ENCODE results near the gene GPR18.

GPR18 gene

DNA sequence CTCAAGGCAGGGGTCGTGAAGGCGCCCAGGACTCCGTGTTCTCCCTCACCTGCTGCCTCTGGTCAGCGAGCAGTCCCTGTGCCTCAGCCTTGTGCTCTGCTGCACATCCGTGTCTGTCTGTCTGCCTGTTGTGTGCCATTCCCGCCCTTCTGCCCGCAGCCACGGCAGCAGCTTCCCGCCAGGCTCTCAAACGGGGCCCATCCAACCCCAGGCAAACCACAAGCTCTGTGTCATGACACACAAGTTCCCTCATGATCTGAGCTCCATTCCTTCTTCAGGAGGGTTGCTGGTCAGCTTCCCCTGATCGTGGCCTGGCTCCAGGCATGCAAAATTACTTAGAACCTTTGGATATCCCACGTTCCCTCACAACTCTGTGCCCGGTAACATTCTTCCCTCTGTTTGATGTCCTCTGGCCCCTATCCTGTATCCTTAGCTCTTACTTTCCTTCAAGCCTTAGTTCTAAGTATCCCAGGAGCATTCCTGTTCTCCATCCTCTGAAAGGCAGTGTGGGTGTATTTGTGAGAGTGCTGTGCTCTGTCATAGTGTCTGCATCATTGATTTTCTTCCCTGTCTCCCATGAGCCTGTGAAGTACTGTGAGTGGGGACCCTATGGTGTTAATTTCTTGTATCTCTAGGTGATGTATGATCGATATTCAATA lies 45.8 kb upstream of the GPR18 start:
- TF ChIP-seq, protein P1, sequence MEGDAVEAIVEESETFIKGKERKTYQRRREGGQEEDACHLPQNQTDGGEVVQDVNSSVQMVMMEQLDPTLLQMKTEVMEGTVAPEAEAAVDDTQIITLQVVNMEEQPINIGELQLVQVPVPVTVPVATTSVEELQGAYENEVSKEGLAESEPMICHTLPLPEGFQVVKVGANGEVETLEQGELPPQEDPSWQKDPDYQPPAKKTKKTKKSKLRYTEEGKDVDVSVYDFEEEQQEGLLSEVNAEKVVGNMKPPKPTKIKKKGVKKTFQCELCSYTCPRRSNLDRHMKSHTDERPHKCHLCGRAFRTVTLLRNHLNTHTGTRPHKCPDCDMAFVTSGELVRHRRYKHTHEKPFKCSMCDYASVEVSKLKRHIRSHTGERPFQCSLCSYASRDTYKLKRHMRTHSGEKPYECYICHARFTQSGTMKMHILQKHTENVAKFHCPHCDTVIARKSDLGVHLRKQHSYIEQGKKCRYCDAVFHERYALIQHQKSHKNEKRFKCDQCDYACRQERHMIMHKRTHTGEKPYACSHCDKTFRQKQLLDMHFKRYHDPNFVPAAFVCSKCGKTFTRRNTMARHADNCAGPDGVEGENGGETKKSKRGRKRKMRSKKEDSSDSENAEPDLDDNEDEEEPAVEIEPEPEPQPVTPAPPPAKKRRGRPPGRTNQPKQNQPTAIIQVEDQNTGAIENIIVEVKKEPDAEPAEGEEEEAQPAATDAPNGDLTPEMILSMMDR (IDR thresholded peaks at IDR 0.05; ENCODE audit: extremely low read depth, missing control alignments): no peak
- no peak for DNase-seq (ENCODE audit: low spot score)

DNA sequence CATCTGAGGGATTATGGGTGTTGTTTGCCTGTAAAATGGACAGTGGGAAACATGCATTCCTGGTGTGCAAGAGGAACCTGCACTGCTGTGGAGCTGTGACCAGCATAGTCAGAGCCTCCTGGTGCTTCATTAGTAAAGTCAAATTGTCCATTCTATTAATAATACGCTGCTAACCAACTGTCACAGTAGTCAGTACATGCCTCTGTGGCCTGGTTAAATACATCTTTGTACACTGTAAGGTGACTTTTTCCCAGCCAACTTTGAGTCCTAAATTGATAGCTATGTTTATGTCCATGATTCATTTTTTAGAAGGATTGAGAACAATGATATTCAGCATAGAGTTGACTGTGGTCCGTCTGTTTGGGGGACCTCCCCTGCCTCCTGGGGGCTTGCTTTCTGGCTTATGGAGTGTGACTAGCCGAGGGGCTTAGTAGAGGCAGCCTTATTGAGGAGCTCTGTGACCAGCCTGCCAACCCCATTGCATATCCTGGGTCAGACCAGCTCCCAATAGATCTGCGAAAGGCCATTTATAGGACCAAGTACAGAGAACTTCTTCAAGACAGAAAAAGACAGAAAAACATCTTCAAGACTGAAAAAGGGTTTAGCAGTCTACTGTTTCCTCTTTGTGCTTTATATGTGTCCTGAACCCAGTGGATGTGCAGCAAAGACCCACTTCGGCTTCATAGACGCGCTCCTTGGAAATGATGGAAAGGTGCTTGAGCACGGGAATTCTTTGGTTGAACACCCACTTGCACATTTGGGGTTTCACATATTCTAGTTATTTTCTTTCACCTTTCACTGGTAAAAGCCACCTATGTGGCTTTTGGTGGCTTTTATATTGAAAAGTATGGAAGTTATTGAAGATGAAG lies 44.7 kb upstream of the GPR18 start:
- no peak for DNase-seq (ENCODE audit: low spot score)
- TF ChIP-seq, protein P1 (IDR thresholded peaks at IDR 0.05; ENCODE audit: extremely low read depth, missing control alignments): no peak

DNA sequence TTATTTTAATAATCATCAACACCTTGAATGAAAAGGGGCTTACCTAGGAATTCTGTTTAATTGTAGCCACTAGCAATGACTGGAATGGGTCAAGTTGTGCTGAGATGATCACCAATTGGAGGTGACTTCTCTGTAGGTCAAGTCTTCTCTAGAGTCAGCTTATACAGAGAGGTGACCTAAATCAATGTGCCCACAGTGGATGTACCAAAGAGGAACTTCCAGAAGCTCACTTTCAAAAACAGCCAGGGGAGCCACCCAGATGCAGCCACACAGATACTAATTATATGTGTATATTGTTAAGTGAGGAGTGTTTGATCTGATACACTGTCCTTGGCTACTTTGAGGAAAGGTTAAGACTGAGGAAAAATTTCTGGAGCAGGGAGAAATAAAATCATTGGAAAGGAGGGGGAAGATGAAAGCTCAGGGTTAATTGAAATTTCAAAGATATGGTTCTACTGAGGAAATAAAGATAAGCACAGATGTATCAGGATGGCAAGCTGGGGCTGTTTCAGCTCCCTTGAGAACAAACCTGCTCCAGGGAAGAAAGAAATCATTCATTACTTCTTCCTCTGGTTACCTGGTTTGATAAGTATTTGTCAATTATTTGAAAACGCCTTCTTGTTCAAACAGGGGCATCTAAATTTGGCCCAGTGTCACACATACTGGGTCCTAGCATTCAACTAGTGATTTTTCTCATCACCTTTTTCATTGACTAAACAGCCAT lies 43.9 kb upstream of the GPR18 start:
- TF ChIP-seq, protein P1 (IDR thresholded peaks at IDR 0.05; ENCODE audit: extremely low read depth, missing control alignments): no peak
- DNase-seq (ENCODE audit: low spot score): no peak

DNA sequence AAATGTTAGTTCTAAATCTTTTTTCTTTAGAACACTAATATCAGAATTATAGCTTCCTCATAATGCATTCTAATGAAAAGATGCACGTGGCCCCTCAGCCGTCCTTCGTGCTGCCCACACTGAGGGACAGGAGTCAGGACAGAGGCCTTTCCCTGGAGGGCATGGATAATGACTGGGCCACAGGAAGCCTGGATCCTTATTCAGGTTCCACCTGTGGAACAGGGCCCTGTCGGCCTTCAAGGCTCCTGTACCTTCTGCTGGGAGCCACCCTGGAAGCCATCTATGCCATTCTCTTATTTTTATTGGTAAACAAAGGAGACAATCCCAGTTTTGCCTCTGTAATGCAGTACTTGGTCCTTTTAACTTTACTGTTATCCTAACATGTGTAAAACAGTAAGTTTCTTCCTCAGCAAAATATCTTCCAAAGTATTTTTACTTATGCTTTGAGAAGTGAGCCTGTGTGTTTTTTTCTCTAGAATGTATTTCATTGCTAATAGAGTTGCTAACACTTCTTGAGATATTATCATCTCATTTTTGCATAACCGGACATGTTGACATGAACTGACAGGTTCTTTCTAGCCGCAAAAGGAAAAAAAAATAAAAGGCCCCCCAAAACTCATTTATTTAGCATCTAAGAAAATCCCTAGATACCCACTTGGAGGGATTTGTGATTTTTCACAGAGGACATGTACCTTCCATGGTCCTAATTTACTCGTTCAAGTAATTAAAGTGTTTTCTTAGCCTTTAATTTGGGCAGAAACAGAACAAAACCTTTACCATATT lies 43.1 kb upstream of the GPR18 start:
- DNase-seq (ENCODE audit: low spot score): no peak
- TF ChIP-seq, protein P1 (IDR thresholded peaks at IDR 0.05; ENCODE audit: extremely low read depth, missing control alignments): no peak

DNA sequence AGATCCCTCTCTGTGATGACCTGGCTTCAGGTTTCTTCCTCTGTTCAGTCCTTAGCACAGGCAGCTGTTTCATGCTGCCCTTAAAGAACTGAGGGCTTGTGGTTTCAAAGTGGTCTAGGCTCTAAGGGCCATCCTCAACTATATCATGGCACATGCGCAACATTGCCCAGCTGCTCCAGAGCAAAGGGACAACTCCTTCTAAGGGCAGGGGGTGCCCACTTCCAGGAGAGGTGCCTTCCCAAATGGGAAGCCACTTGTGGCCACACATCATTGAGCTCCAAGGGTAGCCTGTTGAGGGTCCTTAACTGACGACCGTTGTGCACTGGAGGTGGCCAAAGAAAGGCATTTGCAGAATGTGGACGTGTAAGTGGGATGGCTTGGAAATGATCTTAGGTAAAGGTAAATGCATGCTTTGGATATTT lies 41.8 kb upstream of the GPR18 start:
- TF ChIP-seq, protein P1 (IDR thresholded peaks at IDR 0.05; ENCODE audit: extremely low read depth, missing control alignments): no peak
- no peak for DNase-seq (ENCODE audit: low spot score)

DNA sequence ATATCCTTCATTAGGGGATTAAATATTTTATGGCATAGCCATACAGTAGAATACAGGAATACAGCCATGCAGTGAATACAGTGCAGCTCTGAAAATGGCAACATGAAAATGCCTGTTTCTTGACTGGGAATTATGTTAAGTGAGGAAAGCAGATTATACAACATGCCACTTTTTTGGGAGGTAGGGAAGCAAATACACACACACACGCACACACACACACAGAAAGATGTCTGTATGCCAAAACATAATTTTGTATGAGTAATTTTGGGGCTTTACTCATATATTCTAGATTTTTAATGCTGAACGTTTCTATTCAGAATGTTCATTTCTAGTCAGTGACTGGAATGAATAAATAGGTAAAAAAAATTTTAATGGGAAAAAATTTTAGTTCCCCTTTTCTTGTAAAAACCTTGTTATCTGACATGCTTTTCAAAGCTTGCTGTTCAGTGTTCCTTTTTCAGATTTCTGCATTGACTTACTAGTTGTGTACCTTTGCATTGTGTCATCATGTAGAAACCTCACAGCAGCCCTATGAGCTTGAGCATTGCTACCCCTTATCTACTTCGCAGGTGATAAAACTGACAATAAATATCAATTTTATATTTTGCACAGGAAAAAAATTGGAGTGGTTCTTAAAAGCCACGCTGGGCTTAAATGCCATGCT lies 41.2 kb upstream of the GPR18 start:
- no peak for DNase-seq (ENCODE audit: low spot score)
- TF ChIP-seq, protein P1 (IDR thresholded peaks at IDR 0.05; ENCODE audit: extremely low read depth, missing control alignments): no peak

Measured in GM20000 (cell line).